22Rv1 (cell line): ENCODE measurements around the gene GARNL3.

Experiments
- ZFX ChIP-seq: fragments of 450-650 bp; IDR thresholded peaks from 2 replicates; pipeline ENCODE4 v1.6.1; 2017; ENCODE audit warnings: antibody characterized with exemption, borderline replicate concordance
- TF ChIP-seq, protein P1 (sequence below): fragments of 450-650 bp; IDR thresholded peaks from 2 replicates; pipeline ENCODE4 v1.5.1; 2017; ENCODE audit warnings: mild to moderate bottlenecking

DNA sequence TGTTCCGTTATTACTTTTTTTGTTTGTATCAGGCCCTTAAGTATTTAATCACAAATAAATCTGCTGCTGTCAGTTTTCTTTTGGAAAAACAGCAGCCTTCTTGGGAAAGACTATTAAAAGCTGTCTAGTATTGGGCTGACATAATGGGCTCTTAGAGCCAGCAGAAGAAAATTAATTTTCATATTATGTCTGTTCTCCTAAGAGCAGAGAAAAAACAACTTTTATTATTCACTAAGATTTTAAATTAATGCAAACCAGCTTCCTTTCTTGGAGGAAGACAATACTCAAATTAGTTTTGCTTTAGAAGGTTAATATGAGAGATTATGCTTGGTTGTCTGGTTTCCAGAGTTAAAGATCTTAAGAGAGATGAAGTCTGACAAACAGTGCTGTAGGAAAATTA is 30.6 kb upstream of the GARNL3 start:
- TF ChIP-seq, protein P1, sequence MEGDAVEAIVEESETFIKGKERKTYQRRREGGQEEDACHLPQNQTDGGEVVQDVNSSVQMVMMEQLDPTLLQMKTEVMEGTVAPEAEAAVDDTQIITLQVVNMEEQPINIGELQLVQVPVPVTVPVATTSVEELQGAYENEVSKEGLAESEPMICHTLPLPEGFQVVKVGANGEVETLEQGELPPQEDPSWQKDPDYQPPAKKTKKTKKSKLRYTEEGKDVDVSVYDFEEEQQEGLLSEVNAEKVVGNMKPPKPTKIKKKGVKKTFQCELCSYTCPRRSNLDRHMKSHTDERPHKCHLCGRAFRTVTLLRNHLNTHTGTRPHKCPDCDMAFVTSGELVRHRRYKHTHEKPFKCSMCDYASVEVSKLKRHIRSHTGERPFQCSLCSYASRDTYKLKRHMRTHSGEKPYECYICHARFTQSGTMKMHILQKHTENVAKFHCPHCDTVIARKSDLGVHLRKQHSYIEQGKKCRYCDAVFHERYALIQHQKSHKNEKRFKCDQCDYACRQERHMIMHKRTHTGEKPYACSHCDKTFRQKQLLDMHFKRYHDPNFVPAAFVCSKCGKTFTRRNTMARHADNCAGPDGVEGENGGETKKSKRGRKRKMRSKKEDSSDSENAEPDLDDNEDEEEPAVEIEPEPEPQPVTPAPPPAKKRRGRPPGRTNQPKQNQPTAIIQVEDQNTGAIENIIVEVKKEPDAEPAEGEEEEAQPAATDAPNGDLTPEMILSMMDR, result no peak
- no peak for TF ChIP-seq ZFX
